ENCODE results near the gene AFAP1.

Gene AFAP1

GRCh38 chr4:7715271-7716009 is 224.2 kb downstream of the AFAP1 start:
- DNase-seq = no peak
- intact Hi-C loops (cut with DNase I; ENCODE audit: low total_unique reads) = loop anchor here (5.0 kb wide), 1 partner anchor 523 kb away; the partner anchor contains the start of gene SORCS2
- peaks cover 0 to 6% (median 2%) of the 10 kb centered on the region in 4 donors for H3K4me1 ChIP-seq
- H3K27ac ChIP-seq = no peak overlapping the region
- TF ChIP-seq, protein P1, sequence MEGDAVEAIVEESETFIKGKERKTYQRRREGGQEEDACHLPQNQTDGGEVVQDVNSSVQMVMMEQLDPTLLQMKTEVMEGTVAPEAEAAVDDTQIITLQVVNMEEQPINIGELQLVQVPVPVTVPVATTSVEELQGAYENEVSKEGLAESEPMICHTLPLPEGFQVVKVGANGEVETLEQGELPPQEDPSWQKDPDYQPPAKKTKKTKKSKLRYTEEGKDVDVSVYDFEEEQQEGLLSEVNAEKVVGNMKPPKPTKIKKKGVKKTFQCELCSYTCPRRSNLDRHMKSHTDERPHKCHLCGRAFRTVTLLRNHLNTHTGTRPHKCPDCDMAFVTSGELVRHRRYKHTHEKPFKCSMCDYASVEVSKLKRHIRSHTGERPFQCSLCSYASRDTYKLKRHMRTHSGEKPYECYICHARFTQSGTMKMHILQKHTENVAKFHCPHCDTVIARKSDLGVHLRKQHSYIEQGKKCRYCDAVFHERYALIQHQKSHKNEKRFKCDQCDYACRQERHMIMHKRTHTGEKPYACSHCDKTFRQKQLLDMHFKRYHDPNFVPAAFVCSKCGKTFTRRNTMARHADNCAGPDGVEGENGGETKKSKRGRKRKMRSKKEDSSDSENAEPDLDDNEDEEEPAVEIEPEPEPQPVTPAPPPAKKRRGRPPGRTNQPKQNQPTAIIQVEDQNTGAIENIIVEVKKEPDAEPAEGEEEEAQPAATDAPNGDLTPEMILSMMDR (IDR thresholded peaks at IDR 0.05) = no peak
- no peak overlapping the region for H3K4me3 ChIP-seq
- H3K9me3 ChIP-seq = peaks cover 0 to 10% (median 0%) of the 10 kb centered on the region in 3 donors
- peaks cover 0 to 9% of the 10 kb centered on the region in 2 donors for H3K27me3 ChIP-seq
- no peaks in the 10 kb centered on the region for H3K36me3 ChIP-seq

GRCh38 chr4:7714738-7715137 is 224.9 kb downstream of the AFAP1 start:
- TF ChIP-seq, protein P1 (IDR thresholded peaks at IDR 0.05) = no peak
- Histone ChIP-seq H3K27me3 (peaks cover 0 to 8% of the 10 kb centered on the region in 2 donors), H3K36me3 (no peaks in the 10 kb centered on the region), H3K4me3 (no peak overlapping the region), H3K4me1 (peaks cover 0 to 5% (median 2%) of the 10 kb centered on the region in 4 donors), H3K9me3 (peaks cover 0 to 10% (median 0%) of the 10 kb centered on the region in 3 donors), H3K27ac (no peak overlapping the region)
- intact Hi-C loops (cut with DNase I; ENCODE audit: low total_unique reads) = loop anchor here (5.0 kb wide), 1 partner anchor 522 kb away; the partner anchor contains the start of gene SORCS2
- DNase-seq = no peak

DNA sequence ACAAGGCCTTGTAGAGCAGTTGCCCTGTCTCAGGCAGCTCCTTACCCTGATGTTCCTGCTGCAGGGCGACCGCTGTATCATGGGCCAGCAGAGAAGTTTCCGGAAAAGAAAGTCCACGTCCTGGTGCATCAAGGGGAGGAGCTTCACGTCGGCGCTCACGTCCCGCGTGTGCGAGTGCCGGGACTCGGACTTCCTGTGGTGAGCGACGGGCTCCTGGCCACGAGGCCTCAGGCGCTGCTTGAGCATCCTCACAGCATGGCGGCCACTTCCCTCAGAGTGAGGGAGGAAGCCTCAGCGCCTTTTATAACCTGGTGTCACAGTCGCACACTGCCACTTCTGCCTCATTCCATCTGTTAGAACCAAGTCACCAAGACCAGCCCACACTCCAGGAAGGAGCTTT is 225.5 kb downstream of the AFAP1 start:
- intact Hi-C loops (cut with DNase I; ENCODE audit: low total_unique reads) = no loop called here
- peaks cover 0 to 10% (median 0%) of the 10 kb centered on the region in 3 donors for H3K9me3 ChIP-seq
- peaks cover 0 to 5% of the 10 kb centered on the region in 2 donors for H3K27me3 ChIP-seq
- H3K4me3 ChIP-seq = no peak overlapping the region
- no peak overlapping the region for H3K27ac ChIP-seq
- H3K36me3 ChIP-seq = no peaks in the 10 kb centered on the region
- no peaks in the 10 kb centered on the region for H3K4me1 ChIP-seq
- DNase-seq = no peak
- TF ChIP-seq, protein P1 (IDR thresholded peaks at IDR 0.05) = no peak

- TF ChIP-seq, protein P1 (IDR thresholded peaks at IDR 0.05) = no peak
- H3K9me3 ChIP-seq = peaks cover 0 to 10% (median 0%) of the 10 kb centered on the region in 3 donors
- no peak for DNase-seq
- no peaks in the 10 kb centered on the region for H3K36me3 ChIP-seq
- intact Hi-C loops (cut with DNase I; ENCODE audit: low total_unique reads) = no loop called here
- no peak overlapping the region for H3K4me3 ChIP-seq
- no peaks in the 10 kb centered on the region for H3K4me1 ChIP-seq
- H3K27me3 ChIP-seq = peaks cover 0 to 4% of the 10 kb centered on the region in 2 donors
- no peak overlapping the region for H3K27ac ChIP-seq
These were observed 225.9 kb downstream of the AFAP1 start for GRCh38 chr4:7713757-7714156.

DNA sequence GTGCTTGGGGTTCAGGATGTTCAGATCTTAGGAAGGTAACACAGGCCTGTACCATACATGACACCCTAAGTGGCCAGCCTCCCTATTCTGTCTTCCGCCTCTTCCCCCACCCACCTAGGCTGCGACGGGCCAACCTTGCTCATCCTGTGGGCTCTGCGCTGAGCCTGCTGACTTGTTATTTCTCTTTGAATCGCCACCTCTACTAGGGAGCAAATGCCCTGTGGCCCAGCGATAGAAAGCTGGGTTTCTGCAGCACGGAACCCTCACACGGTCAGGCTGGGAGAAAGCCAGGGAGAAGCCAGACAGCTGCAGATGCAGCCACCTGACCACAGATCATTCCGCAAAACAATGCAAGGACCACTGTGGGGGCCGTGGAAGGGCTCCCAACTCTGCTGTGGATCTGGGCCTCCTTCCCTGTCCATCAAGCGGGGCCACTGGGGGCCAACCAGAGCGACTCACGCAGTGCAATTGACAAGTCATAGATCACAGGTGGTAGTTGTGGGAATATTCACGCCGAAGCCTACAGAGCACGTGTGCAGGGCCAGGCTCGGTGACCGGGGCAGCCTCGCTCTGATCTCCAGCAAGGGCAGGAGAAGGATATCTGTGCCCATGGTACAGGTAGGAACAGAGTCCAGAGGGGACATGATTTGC is 227.5 kb downstream of the AFAP1 start:
- H3K4me3 ChIP-seq = no peak overlapping the region
- TF ChIP-seq, protein P1 (IDR thresholded peaks at IDR 0.05) = no peak
- H3K36me3 ChIP-seq = no peaks in the 10 kb centered on the region
- no peak for DNase-seq
- H3K27me3 ChIP-seq = peaks cover 0 to 12% of the 10 kb centered on the region in 2 donors
- intact Hi-C loops (cut with DNase I; ENCODE audit: low total_unique reads) = no loop called here
- no peak overlapping the region for H3K27ac ChIP-seq
- H3K9me3 ChIP-seq = peaks cover 0 to 10% (median 0%) of the 10 kb centered on the region in 3 donors
- H3K4me1 ChIP-seq = no peaks in the 10 kb centered on the region
